ENCODE results near the gene MYO5B.
"Not testable (repeated sequence)": the region's sequence is repeated elsewhere in the genome, so short reads cannot be mapped to it uniquely, and the experiment has no call there.

MYO5B gene

DNA sequence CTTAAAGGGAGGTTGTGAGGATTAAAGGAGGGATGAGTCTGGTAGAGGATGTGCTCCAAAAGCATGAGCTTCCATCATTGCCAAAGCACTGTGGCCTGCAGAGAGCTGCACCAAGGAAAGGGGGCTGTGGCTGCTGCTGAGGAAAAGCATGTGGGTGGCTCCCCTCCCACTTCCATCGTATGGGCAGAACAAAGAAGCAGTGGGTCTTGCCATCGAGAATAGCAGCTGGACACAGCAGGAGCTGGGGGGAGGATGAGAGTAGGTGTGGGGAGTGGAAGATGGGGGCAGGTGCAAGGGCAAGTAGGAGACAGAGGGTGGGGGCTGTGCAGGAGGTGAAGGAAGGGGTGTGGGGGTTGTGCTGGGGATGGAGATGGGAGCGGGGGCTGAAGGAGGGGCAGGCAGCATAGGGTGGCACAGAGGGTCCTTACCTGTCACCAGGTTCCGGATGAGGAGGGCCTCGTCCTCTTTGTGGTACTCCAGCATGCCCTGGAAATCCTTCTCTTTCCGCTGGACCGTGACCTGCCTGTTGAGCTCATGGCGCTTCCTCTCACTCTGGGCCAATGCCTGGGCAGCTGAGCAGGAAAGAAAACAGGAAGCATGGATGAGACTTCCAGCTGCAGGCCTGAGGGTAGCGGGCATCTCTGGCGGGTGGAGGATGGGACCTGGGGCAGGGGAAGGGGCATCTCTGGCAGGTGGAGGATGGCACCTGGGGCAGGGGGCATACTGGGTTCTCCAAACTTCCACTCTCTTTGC, 348.1 kb downstream of the MYO5B start:
- DNase-seq = no peak

DNA sequence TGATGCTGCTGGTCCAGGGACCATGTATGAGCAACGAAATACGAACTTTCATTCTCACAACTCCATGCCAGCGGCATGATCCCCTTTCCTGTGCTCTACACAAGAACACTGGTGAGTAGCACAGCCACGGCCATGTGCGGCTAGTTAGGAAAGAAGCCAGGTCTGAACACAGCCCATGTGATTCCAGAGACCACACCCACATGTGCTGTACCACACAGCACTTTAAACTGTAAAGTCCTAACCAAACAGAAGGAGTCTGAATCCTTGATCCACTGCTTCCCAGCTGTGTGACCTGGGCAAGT, 348.6 kb downstream of the MYO5B start:
- DNase-seq = no peak

DNA sequence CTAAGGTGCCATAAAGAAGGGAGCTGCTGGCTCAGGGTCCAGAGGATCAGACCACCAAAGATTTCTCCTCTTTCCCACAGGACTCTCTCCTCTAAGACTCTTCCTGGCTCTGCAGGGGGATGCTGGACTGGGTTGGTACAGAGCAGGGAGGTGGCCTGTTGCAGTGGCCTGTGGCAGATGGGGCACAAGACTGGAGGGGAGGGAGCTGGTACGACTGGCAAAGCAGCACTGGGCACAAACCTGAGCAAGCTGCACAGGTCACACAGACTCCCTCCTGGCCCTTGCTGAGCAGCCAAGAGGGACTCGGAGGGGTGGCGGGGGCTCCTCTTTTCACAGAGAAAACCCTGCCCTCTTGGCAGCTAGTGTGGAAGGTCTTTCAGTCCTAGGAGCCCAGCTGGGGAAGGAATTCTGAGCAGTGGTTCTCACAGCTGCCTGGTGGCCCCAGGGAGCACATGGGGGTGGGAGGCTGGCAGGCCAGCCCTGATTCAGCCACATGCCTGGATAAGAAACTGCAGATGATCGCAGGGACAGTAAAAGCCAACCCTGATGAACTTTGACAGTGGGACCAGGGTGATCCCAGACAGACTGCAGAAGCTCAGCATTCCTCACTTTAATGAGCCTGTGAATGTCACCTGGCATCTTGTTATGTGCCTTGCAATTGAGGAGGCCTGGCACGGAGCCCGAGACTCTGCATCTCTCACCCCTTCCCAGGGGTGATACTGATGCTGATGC, 349.2 kb downstream of the MYO5B start:
- no peak for DNase-seq

DNA sequence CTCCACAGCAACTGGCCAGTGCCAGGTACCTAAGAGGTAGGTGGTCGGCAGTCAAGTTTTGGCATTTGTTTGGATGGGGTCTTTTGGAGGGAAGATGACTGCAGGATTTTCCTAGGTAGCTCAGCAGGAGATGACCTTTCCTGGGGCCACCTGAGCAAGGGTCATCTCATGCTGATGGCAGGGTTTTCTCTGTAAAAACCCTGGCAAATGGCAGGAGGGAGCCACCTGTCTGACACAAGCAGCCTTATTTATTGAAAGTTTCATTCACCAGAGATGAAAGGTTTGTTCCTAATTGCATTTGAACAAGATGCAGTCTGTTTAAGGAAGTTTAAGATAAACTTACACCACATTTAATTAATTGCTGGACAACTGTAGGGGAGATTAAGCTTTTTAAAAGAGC, 350.0 kb downstream of the MYO5B start:
- DNase-seq = no peak

DNA sequence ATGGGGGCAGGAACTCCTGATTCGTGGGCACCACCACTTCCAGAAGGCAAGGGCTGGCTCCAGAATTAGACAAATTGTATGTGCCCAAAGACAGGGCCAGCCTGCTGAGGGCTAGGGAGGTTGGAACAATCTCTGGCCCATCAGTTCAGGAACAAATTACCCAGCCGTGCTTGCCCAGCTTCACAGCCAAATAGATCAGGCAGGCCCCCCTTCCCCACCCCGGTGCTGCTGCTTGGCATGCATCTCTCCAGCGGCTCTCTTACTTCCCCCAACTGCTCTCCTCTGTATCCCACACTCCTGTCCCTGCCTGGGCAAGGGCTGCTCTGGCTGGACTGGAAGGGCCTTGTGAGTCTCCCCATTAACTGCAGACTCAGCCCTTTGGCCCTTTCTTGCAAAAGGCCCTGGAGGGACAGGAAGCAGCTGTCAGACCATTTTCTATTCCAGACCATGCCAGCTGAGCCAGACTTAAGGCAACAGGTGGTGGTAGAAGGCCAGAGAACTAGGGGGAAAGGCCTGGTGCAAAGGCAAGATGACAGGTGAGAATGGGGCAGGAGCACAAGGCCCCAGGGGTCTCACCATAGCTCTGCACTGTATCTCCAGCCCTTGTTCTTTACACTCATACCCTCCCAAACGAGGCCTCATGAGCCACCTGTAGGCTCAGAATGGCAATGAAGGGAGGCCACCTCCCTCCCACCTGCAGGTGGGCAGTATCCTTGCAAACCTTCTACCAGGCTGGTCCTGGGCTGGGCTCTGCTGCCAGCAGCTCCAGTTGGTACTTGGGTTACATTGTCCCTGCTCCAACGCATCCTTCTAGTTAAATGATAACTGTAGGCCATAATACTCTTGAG, 350.9 kb downstream of the MYO5B start:
- no peak for DNase-seq

DNA sequence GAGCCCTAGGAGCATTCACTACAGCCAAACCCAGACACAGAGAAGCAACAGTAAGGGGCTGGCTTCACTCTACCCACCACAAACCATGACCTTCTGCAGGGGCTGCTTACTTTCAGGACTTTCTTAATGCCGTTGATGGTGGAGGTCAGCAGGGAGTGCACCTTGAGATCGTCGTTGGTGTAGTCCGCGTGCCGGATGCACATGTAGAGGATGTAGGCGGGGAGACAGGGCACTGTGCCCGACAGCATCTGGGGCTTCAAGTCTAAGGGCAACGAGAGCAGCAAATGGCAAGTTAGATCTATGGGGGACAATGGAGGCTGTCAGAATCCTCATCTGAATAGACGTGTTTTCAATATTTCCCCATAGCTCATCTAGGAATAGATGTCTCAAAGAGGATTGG, 351.8 kb downstream of the MYO5B start:
- no peak for DNase-seq

DNA sequence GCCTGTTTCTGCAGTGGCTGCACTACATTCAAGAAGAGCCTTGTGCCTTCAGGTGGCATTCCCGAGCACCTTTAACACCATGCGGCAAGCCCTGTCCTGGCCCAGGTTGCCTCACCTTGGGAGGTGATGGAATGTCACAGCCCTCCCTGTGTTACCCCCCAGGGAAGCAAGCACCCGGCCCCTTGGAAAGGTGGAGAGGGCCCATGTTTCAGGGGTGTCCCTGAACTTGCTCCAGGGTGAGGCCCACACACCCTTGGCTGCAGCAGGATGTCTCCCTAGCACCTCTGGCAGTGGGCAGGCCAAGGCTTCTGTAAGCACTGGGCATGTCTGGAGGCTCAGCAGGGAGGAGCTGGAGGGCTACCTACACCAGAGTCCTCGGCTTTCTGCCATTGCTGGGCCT, 352.3 kb downstream of the MYO5B start:
- no peak for DNase-seq

DNA sequence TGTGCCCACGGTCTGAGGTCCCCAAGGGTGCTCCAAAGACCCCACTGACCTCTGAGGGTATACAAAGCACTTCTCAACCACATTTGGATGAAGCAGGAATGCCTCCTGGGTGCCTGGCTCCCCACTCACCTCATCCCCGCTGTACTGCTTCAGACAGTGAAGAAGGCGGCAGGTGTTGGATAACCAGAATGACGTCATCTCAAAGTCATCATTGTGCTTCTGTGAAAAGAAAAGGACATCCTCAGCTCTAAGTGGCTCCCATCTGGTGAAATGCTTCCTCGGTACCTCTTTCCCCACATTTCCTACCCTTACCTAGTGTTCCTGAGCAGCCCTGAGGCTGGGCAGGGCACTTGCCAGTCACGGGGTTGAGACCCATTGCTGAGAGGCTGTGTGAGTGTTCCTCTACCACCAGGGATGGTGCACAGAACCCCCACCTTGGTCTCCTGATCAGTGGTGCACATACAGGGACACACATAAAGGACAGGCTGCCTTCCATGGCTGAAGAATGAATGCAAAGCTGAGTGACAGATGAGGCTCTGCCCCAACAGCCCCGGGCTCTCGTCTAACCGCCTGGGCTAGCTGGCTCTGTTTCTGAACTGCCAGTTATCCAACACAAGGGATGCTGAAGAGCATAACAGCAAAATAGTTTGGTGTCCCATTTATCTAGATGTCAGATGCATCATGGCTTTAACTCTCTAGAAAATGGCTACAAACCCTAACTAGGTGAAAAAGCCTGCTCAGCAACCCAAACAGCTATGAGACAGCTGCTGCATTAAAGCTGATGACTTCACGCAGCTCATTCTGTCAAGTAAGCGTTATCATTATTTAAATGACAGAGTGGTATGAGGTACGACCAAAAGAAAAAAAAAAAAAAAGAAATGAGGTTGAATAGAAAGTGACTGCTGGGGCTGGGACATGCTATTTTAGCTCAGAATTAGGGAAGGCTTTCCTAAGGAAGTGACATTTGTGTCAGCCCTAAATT, 353.4 kb downstream of the MYO5B start:
- no peak for DNase-seq

DNA sequence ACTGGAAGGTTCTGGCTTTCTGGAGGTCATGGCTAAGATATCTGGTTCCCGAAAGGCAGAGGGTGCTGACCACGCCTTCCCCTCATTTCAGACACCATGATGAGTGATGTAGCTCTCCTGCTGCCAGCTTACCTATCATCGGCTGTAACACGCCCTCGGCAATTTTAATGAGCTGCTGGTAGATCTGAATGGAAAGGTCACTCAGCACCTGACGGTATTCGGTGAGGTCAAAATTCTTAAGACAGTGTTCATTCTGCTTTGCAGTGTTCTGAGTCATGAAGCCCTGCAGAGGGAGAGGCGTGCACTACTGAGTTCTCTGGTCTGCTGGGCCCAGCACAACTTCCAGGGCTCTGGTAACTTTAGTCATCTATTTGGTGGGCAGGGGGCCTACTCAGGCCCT, 355.9 kb downstream of the MYO5B start:
- DNase-seq = no peak

DNA sequence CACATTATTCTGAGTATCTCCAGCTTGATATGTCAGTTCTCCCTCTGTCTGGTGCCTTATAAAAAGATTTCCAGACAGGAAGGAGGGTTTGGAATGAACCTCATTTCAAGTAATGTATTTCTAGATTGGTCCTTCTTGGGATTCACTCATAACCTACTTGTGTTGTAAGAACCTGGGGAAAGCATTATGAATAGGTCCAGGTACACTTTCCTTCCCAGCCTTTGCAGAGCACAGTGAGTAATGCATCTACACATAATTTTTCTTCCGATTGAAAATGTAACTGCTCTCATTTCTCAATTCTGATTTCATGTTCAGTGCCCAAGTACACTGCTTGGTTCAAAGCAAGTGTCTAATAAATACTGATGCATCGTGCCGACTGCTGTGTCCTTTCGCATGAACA, 356.6 kb downstream of the MYO5B start:
- DNase-seq = no peak

DNA sequence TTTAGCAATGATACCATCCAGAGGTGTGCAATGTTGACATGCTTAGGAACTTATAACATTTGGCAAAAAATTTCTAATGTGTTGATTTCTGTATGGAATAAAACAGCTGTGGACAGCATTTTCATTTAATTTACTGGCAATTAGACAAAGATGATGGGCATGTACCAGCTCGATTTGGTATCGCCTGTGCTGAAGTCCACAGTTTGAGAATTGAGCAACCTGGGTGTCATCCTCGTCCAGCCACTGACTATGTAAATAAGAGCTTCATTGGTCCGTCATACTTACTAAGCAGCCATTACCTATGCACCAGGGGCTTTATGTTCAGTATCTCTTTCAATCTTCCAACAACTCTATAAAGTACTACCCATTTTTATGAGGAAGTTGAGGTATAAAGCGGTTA, 357.1 kb downstream of the MYO5B start:
- no peak for DNase-seq

DNA sequence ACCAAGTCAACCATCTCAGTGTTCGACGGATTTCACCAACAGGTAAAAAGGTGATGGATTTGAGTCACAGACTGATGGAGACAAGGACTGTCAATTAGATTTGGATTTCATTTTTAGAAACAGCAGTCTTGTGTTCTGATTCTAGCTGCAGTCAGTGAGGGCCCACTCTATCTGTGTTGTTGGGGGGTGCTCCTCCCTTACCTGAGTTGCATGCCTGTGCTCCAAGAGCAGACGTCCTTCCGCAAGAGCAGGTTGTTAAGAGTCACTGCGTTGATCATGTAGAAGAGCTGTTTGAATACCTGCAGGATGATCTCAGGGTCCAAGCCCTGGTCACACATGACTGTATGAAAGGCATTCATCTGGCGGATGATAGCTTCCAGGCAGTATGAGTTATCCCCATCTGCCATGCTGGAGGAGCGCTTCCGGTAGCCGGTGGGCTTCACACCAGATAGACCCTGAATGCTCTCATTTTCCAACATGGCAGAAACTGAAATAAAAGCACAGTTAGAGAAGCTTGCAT, 357.6 kb downstream of the MYO5B start:
- not testable (repeated sequence) for DNase-seq

DNA sequence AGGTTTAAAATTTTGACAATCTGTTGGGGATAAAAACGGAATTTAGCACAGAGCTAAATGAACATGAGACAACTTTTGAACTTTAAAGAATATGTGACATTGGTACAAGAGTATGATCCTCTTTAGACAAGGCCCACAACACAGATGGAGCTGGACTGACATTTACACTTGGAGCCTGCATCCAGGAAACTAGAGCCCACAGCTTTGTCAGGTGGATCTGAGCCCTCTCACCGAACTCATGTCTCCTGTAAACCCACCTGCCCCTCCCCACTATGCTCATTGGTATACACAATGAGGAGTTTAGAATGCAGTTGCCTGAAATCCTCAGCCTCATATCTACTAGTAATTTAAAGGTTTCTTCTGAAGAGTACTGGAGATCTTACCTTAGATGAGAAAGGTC, 359.5 kb downstream of the MYO5B start:
- no peak for DNase-seq

DNA sequence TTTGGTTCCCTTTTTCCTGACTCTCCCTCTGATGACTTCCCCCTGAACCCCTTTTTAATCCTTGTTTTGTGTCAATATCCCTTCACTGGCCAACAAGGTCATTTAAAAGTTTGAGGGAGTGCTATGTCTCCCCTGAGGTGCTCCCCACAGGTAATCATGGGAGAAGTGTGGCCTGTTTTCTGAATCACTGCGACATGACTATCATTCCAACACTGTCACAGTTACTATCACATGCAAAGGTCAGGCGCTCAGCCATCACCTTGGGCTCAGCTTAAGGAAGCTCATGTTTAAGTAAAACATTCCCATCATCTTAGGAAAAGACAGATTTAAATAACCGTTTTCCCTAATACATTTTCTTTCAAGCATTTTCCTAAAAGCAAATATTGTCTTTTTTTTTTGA, 360.7 kb downstream of the MYO5B start:
- no peak for DNase-seq

DNA sequence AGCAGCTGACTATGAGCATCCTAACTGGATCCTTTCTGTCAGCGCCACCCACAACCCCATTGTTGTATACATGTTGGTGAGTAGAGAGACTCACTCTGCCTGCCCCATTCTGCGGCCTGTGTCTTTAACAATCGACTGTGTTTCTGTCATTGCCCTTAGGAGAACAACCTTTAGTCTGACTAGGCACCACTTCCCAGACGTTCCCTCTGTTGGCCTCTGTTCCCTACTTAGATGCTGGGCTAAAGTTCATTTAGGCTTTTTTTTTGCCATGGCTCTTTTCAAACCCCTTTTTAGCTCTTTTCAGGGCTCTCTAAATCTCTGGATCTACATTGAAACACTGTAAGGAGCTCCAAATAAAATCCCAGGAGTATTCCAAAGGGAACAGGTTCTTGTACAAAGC, 361.1 kb downstream of the MYO5B start:
- no peak for DNase-seq

DNA sequence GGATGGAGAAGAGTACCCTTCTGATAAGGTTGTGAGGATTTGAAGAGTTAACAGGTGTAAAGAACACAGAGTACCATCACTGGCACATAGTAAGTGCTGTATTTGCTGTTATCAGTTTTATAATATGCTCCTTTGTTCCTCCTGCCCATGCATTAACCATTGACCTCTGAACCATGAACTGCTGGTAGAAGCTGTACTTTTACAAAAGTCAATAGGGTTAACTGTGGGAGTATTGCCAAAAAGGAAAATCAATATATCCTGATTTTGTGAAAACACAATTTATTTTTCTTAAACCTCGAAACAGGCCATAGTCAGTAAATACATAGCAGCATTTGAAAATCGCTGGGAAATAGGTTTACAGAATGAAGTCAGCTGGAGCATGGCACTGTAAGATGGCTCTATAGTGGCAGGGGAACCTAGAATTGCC, 362.7 kb downstream of the MYO5B start:
- DNase-seq = no peak

DNA sequence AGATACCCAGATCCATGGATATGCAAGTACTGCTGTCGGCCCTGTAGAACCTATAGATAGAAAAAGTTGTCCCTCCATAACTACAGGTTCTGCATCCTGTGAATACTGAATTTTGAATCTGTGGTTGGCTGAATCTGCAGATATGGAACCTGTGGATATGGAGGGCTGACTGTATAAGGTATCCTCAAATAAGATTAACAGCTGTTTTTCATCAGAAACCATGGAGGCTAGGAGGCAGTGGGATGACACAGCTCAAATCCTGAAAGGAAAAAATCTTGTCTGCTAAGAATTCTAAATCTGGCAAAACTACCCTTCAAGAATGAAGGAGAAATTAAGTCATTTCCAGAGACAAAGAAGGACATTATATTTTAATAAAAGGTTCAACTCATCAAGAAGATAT, 367.0 kb downstream of the MYO5B start:
- DNase-seq = no peak

DNA sequence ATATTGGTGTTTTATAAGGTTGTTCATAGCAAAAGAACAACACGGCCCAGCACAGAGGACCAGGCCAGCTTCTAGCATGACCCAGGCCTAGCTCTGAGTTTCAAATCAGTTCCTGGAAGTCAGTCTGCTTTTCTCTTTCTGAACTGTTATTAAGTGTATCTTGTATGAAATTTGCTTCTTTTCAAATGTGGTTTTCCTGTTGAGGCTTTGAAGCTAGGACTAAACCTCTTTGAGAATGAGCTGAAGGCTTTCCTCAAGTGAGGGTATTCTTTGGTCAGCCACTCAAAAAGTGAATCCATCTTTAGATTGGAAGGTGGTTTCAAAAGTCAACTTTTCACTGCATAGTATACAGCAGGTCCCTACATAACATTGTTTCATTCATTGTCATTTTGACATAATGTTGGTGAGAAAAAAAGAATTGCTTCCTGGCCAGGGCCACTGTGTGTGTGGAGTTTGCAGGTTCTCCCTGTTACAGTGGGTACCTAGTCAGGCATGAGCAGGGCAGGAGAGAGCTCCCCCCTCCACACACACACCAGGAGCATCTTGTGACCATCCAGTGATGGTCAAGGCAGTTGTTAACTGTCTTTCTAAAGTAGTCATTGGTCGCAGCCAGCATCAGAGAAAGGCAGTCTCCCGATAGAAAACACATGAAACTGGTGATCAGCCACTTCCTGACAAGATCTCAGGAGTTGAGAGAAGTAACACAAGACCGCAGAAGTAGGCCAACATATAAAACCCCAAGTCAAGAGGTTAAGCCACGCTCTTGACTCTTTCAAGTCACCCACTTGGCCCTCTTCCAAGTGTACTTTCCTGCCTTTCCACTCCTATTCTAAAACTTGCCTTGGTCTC, 374.9 kb downstream of the MYO5B start:
- DNase-seq = no peak

DNA sequence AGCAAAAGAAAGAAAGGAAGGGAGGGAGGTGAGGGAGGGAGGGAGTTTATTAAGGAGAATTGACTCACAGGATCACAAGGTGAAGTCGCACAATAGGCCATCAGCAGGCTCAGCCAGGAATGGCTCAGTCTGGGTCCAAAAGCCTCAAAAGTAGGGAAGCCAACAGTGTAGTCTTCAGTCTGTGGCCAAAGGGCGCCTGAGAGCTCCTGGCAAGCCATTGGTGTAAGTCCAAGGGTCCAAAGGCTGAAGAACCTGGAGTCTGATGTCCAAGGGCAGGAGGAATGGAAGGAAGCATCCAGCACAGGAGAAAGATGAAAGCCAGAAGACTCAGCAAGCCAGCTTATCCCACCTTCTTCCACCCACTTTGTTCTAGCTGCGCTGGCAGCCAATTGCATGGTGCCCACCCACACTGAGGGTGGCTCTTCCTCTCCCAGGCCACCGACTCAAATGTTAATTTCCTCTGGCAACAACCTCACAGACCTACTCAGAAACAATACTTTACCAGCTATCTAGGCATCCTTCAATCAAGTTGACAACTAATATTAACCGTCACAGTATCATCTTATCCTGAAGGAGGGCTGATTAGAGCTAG, 375.8 kb downstream of the MYO5B start:
- no peak for DNase-seq

DNA sequence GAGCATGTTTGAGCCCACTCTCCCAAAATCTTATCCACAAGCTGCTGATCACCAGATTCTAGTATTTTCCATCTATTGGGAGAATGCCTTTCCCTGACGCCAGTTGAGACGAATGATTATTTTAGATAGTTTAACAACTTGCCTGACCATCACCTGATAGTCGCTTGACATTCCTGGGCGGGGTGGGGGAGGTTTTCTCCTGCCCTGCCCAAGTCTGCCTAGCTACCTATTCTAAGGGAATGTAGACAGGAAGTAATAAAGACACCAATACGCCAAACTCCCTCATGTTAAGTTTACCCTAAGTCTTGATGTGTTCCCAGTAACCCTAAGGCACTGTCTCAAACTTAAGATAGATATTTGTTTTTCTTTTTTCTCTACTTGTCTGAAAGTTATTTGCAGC, 377.0 kb downstream of the MYO5B start:
- DNase-seq = no peak

DNA sequence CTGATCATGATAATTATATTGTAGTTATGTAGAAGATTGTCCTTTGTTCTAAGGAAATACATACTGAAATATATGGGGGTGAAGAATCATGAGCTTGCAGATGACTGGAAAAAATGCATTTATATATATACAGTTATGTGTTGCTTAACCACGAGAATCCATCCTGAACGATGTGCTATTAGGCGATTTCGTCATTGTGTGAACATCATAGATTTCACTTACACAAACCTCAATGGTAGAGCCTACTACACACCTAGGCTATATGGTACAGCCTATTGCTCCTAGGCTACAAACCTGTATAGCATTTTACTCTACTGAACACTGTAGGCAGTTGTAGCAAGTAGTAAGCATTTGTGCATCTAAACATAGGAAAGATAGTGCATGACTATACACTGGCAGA, 379.0 kb downstream of the MYO5B start:
- no peak for DNase-seq

Measured in inflammatory macrophage treated with lipopolysaccharide for 4 hours (primary cell).